Hematopoietic multipotent progenitor cell treated with erythropoietin and hydrocortisone succinate and interleukin-3 and kit ligand, for 6 days (in vitro differentiated cells): ENCODE results near the gene C3orf80.
A peak's percentile ranks its signal among the peaks of the same experiment; 100 is the strongest.
"Not testable (repeated sequence)": the region's sequence is repeated elsewhere in the genome, so short reads cannot be mapped to it uniquely, and the experiment has no call there.

ENCODE experiments used
- DNase-seq: peaks from one replicate; pipeline ENCODE4 v3.0.0-alpha.2; 2015

Gene C3orf80

GRCh38 chr3:160225176-160226025 lies at the start of gene C3orf80:
Gene C3orf80 (plus strand): TSS chr3:160225422. CDS start chr3:160225636, 214 bp downstream.
- peak; percentile 90 for DNase-seq

- DNase-seq: no peak
Measured at GRCh38 chr3:160176923-160177322, 48.3 kb upstream of the C3orf80 start.

DNA sequence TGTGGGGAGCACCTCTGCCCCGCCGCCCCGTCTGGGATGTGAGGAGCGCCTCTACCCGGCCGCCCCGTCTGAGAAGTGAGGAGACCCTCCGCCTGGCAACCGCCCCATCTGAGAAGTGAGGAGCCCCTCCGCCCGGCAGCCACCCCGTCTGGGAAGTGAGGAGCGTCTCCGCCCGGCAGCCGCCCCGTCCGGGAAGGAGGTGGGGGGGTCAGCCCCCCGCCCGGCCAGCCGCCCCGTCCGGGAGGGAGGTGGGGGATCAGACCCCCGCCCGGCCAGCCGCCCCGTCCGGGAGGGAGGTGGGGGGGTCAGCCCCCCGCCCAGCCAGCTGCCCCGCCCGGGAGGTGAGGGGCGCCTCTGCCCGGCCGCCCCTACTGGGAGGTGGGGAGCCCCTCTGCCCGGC lies 46.6 kb upstream of the C3orf80 start:
- DNase-seq: not testable (repeated sequence)

DNA sequence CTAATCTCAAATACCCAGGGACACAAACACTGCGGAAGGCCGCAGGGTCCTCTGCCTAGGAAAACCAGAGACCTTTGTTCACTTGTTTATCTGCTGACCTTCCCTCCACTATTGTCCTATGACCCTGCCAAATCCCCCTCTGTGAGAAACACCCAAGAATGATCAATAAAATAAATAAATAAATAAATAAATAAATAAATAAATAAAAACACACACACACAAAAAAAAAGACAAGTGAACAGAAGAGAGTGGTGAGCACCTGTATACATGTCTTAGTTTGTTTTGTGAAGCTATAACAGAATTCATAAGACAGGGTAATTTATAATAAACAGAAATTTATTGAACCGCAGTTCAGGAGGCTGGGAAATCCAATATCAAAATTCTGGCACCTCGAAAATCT lies 45.8 kb upstream of the C3orf80 start:
- DNase-seq: not testable (repeated sequence)

- DNase-seq: no peak
Measured at GRCh38 chr3:160179906-160180305, 45.3 kb upstream of the C3orf80 start.

DNA sequence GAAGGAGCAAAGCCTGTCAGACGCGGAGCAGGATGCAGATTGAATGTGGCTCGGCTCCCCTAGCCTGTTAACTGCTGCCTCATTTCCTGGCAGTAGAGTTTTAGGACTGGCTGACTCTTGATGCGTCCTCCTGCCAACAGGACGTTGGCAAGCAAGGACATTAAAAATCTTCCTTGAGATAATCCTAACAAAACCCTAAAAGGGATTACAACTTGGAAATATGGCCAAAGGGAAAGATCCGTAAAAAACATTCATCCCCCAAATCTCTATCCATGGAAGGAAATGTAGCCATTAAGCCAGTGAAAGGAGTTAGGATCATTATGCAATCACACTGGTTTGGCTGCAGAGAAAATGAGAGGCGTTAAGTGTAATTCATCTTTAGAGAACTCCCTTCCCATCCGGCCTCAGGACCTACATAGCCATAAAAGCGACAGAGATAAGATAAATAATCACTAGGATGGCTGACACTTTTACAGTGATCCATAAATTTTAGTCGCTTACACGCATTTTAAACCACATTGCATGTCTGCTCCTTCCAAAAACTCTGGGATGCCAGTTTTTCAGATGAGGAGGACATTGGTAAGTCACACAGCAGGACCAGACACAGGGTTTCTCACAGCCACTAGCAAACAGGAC lies 44.5 kb upstream of the C3orf80 start:
- peak; percentile 63 for DNase-seq

DNA sequence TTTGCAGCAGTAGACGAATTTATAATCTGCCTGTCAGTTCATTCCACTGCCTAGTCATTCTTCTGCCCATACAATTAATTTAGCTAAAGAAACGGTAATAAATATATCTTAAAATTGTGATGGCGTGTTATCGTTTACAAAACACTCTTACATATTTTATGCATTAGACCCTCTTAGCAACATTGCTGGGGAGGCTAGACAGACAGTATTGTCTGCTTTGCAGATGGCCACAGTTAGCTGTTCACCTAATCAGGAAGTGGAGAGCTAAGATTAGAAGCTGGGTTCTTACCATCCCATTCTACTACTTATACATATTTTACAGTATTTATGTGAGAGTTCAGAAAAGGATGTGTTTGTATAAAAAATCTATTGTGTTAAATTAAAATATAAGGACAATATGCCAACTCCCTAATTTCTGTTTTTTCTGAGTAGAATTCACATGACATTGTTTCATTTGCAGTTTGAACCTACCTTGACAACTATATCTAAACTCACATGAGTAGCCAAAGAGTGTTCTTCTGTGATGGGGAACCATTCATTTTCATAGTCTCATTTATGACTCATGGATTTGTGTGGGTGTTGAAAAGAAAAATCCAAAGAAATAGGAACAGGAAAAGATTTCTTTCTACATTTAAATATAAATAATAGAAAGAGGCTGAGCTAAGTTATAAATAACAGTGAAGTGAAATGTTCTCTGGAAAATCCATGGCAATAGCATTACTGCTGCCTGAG lies 41.7 kb upstream of the C3orf80 start:
- DNase-seq: peak; percentile 55

GRCh38 chr3:160184655-160185054 lies 40.6 kb upstream of the C3orf80 start:
- DNase-seq: peak; percentile 72

- DNase-seq: no peak
Measured at GRCh38 chr3:160185751-160186150, 39.5 kb upstream of the C3orf80 start.

DNA sequence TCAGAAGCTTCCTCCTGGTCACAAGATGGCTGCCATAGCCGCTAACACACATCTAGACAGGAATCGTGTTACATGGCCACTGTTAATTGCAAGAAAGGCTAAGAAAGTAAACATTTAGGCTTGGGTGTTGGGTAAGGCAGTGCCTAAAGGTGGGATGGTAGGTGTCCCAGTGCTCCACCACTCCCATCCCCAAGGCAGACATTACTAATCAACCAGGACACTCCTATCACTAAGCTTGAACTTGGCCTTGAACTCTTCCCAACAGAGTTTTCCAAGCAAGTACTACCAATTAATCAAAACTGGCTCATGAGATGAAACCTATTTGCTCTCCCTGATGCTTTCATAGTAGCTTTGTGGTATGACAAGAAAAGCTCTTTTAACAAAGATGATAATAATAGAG lies 37.9 kb upstream of the C3orf80 start:
- no peak for DNase-seq

DNA sequence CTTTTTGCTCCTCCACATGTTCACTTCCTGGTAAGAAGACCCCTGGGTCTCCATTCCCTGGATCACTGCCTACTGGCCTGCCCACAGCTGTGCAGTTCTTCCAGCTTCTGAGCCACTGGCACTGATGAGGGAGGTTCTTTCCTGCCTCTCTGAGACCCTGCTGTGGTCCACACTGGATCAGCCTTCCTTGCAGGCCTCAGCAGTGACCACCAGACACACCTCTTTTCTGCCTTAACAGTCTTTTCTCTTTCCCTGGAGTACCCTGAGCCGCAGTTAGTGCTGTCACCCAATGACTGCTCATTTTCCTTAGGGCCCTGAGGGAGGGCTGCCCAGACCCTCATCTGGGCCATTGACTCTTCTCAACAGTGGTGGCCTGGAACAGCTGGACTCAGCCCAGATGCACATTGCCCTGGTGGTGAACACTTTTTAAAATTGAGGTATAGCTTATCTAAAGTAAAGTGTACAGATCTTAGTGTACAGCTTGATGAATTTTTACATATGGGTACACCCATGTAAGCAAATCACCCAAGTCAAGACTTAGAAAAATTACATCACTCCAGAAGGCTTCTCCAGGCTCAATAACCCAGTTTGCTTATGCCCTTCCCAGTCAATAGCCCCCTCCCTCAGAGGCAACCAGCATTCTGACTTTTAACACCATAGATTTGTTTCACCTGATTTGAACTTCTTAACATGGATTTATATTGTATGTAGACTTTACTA lies 32.8 kb upstream of the C3orf80 start:
- no peak for DNase-seq

- no peak for DNase-seq
Measured at GRCh38 chr3:160193644-160194192, 31.5 kb upstream of the C3orf80 start.

DNA sequence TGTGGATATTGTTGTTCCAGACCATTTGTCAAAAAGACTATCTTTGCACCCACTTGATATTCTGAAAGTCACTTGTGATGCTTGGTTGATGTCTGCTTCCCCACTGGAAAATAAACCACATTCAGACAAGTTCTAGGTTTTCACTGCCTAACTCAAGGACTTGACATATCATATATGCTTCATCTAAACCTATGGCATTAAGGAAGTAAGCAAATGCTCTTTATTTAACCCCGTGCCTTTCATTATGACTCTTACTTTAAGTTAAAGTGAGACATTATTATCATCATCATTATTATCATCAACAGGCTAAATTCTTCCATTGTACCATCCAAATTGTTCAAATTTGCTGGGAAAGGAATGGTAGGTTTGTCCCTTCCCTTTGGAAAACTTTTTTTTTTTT lies 30.8 kb upstream of the C3orf80 start:
- no peak for DNase-seq

DNA sequence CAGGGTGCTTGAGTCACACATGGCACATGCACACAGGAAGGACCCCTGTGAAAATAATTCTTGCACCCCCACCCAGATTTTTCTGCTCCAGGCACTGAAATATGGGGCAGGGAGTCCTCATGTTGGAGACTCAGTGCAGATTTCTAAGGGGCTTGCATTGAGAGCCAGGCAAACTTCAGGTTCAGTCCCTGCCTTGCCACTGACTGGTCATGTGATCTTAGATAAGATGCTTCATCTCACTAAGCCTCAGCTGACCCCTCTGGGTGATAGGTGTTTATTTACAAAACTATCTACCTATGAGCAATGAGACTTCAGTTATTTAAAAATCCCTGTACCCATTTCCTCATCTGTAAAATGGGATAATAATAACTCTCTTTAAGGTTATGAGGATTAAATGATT lies 30.1 kb upstream of the C3orf80 start:
- DNase-seq: no peak

- no peak for DNase-seq
Measured at GRCh38 chr3:160196511-160197104, 28.6 kb upstream of the C3orf80 start.

- DNase-seq: no peak
Measured at GRCh38 chr3:160199108-160199507, 26.1 kb upstream of the C3orf80 start.

DNA sequence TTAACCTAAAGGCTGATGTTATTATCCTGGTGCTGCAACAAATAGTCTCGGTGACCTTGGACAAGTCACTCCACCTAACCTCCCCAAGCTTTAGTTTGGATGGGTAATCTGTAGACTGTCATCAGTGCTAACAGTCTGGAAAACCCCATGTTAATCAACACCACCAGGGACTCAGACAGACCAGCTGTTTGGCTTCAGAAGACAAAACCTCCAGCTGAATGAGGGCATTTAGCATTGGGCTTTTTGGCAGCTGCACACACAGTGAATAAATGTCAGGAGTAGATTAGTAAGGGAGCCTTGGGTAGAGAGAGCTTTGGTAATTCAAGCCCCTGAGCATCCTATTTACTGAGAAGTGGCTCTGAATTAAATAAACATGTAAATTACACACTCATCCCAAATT lies 24.9 kb upstream of the C3orf80 start:
- DNase-seq: peak; percentile 7

DNA sequence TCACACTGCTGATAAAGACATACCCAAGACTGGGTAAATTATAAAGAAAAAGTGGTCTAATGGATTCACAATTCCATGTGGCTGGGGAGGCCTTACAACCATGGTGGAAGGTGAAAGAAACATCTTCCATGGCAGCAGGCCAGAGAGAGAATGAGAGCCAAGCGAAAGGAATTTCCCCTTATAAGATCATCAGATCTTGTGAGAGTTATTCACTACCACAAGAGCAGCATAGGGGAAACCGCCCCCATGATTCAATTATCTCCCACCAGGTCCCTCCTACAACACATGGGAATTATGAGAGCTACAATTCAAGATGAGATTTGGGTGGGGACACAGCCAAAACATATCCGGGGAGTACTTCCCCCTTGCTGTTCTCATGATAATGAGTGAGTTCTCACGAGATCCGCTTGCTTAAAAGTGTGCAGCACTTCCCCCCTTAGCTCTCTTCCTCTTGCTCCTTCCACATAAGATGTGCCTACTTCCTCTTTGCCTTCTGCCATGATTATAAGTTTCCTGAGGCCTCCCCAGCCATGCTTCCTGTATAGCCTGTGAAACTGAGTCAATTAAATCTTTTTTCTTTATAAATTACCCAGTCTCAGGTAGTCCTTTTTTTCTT lies 20.7 kb upstream of the C3orf80 start:
- DNase-seq: not testable (repeated sequence)

DNA sequence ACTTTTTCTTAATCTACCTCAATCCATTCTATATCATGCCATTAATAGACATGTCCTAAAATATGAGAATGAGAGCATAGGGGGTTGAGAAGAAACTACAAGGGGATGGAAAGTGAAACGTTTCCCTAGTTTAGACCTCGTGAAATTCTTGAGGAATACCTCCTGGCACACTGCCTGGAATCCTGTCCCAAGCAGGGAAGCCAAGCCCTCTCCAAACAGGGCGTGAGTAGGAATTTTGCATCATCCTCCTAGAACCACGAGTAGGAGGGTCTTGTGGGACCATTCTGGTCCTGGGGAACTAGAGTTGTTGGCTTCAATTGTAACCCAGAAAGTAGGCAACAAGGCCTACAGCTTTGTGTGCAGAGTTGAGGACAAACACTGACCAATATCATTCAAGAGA lies 19.6 kb upstream of the C3orf80 start:
- no peak for DNase-seq

- no peak for DNase-seq
Measured at GRCh38 chr3:160210341-160210740, 14.9 kb upstream of the C3orf80 start.

GRCh38 chr3:160210799-160211221 lies 14.4 kb upstream of the C3orf80 start:
- DNase-seq: peak; percentile 77

GRCh38 chr3:160213191-160213590 lies 12.0 kb upstream of the C3orf80 start:
- no peak for DNase-seq
